Measurements from ENCODE around the gene MICU1.
"Not testable (repeated sequence)": the region's sequence is repeated elsewhere in the genome, so short reads cannot be mapped to it uniquely, and the experiment has no call there.

Gene MICU1

GRCh38 chr10:72552857-72553256 is 73.0 kb downstream of the MICU1 start:
- DNase-seq, result no peak

- no peak for DNase-seq
Measured at GRCh38 chr10:72550239-72550638, 75.6 kb downstream of the MICU1 start.

- no peak for DNase-seq
Measured at GRCh38 chr10:72545546-72545945, 80.3 kb downstream of the MICU1 start.

- DNase-seq, result not testable (repeated sequence)
Measured at GRCh38 chr10:72543855-72544254, 82.0 kb downstream of the MICU1 start.

- no peak for DNase-seq
Measured at GRCh38 chr10:72542396-72542815, 83.5 kb downstream of the MICU1 start.

GRCh38 chr10:72541337-72541736 is 84.5 kb downstream of the MICU1 start:
- DNase-seq, result no peak

- DNase-seq, result no peak
Measured at GRCh38 chr10:72540193-72540807, 85.6 kb downstream of the MICU1 start.

- no peak for DNase-seq
Measured at GRCh38 chr10:72539137-72539536, 86.7 kb downstream of the MICU1 start.

GRCh38 chr10:72525689-72526088 is 100.2 kb downstream of the MICU1 start:
- DNase-seq, result no peak

- DNase-seq, result no peak
Measured at GRCh38 chr10:72525277-72525676, 100.6 kb downstream of the MICU1 start.

- DNase-seq, result no peak
Measured at GRCh38 chr10:72524489-72524888, 101.4 kb downstream of the MICU1 start.

- DNase-seq, result no peak
Measured at GRCh38 chr10:72523932-72524396, 101.9 kb downstream of the MICU1 start.

GRCh38 chr10:72523062-72523461 is 102.8 kb downstream of the MICU1 start:
- no peak for DNase-seq

GRCh38 chr10:72517244-72517643 is 108.6 kb downstream of the MICU1 start:
- DNase-seq, result no peak

- DNase-seq, result no peak
Measured at GRCh38 chr10:72515455-72515854, 110.4 kb downstream of the MICU1 start.

- DNase-seq, result no peak
Measured at GRCh38 chr10:72513910-72514309, 112.0 kb downstream of the MICU1 start.

GRCh38 chr10:72511459-72511858 is 114.4 kb downstream of the MICU1 start:
- no peak for DNase-seq

- no peak for DNase-seq
Measured at GRCh38 chr10:72509941-72510340, 115.9 kb downstream of the MICU1 start.

GRCh38 chr10:72509206-72509799 is 116.6 kb downstream of the MICU1 start:
- no peak for DNase-seq

GRCh38 chr10:72508033-72508432 is 117.8 kb downstream of the MICU1 start:
- no peak for DNase-seq

GRCh38 chr10:72506474-72506873 is 119.4 kb downstream of the MICU1 start:
- no peak for DNase-seq

GRCh38 chr10:72505435-72505834 is 120.4 kb downstream of the MICU1 start:
- no peak for DNase-seq

GRCh38 chr10:72503694-72504438 is 122.0 kb downstream of the MICU1 start:
- DNase-seq, result no peak

- no peak for DNase-seq
Measured at GRCh38 chr10:72503241-72503640, 122.6 kb downstream of the MICU1 start.
